ENCODE data around the gene C9orf57.

DNA sequence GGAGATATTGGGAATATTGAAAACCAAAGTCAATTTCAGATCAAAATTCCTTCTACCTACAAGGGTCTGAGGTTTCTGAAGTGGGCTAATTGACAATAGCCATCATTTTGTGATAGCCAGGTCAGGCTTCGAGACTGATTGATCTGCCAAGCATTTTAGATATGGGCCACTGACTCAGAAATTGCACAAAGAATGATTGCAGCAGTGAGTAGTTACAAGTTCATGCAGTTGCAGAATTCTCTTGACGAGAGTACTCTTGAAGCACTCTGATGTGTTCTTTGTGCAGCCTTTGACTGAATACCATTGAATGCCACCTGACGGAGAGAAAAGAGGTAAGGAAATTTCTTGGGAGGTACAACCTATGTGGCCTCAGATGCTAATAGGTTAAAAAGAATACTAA is 8.3 kb downstream of the C9orf57 start:
- TF ChIP-seq, protein P1, sequence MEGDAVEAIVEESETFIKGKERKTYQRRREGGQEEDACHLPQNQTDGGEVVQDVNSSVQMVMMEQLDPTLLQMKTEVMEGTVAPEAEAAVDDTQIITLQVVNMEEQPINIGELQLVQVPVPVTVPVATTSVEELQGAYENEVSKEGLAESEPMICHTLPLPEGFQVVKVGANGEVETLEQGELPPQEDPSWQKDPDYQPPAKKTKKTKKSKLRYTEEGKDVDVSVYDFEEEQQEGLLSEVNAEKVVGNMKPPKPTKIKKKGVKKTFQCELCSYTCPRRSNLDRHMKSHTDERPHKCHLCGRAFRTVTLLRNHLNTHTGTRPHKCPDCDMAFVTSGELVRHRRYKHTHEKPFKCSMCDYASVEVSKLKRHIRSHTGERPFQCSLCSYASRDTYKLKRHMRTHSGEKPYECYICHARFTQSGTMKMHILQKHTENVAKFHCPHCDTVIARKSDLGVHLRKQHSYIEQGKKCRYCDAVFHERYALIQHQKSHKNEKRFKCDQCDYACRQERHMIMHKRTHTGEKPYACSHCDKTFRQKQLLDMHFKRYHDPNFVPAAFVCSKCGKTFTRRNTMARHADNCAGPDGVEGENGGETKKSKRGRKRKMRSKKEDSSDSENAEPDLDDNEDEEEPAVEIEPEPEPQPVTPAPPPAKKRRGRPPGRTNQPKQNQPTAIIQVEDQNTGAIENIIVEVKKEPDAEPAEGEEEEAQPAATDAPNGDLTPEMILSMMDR (IDR thresholded peaks at IDR 0.05): no peak
- no peak for TF ChIP-seq POLR2A (IDR thresholded peaks at IDR 0.05)
